Measurements from ENCODE around the gene REPS2. TPM values are rescaled to one million over a fixed set of nuclear protein-coding genes. Genes with fewer than 3 reads are reported as not detected.

Gene REPS2
- total RNA-seq, 2 donors from 2014 or later = 15.8 to 19.7 TPM

DNA sequence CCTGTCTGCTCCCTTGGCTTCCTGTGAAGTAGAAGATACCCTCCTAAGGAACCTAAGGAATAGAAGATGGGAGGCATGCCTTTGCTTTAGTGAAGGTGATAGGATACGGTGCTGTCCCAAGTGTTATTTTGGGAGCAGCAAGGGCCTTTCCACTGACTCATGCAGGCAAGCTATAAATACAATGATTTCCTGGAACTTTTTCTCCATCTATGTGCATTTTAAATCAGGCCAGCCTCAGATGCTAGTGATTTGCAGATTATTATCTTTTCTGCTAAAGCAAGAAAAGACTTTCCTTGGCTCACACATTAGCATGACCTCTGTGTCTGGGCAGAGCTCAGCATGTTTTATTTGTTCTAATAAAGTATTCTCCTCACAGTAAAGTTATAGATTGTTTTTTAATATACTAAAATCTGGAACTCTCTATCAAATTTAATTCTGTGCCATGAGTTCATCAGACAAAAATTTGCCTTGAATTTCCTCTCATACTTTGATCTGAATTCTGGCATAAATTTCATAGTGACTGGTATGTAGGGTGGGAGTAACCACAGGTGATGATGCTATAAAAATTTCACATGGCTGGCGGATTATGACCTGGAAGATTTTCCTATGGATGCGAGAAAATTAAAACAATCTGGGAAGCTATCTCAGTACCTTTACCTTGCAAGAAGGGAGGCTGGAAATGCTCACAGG is 131.7 kb downstream of the REPS2 start:
- no peak for DNase-seq
- ATAC-seq = no peak

DNA sequence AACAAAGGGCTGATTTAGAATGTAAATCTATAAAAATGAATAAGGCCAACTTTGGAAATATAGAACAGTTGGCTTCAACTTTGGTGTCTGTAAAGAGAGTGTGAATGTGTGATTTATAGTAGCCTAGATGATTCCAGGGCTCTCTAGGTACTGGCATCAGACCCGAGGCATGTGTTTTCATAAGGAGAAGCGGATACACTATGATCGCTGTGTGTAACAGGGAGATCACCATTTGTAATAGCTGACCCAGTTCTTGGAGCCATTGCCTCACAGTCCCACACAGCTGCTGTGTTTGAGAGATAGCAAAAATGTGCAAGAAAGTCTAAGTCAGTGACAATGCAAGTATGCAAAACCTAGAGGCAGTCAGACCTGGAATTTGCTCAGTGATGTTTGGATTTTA is 135.1 kb downstream of the REPS2 start:
- no peak for TF ChIP-seq POLR2A (IDR thresholded peaks at IDR 0.05)
- TF ChIP-seq, protein P1, sequence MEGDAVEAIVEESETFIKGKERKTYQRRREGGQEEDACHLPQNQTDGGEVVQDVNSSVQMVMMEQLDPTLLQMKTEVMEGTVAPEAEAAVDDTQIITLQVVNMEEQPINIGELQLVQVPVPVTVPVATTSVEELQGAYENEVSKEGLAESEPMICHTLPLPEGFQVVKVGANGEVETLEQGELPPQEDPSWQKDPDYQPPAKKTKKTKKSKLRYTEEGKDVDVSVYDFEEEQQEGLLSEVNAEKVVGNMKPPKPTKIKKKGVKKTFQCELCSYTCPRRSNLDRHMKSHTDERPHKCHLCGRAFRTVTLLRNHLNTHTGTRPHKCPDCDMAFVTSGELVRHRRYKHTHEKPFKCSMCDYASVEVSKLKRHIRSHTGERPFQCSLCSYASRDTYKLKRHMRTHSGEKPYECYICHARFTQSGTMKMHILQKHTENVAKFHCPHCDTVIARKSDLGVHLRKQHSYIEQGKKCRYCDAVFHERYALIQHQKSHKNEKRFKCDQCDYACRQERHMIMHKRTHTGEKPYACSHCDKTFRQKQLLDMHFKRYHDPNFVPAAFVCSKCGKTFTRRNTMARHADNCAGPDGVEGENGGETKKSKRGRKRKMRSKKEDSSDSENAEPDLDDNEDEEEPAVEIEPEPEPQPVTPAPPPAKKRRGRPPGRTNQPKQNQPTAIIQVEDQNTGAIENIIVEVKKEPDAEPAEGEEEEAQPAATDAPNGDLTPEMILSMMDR (IDR thresholded peaks at IDR 0.05) = no peak
- H3K4me3 ChIP-seq = no peak overlapping the region
- no peaks in the 10 kb centered on the region for H3K9me3 ChIP-seq
- no peaks in the 10 kb centered on the region for H3K4me1 ChIP-seq
- intact Hi-C loops (cut with DNase I) = no loop called here
- no peaks in the 10 kb centered on the region for H3K27me3 ChIP-seq
- H3K27ac ChIP-seq = no peak overlapping the region
- H3K36me3 ChIP-seq (replicated peaks in 1 of 2; ENCODE audit: insufficient read depth in 1 of 2, low read depth in 2 of 2) = no peaks in the 10 kb centered on the region
- ATAC-seq (no peak), DNase-seq (peak in 1 of 4 donors; percentile 2)
- WGBS, 2 donors = 68 to 92% methylated on average over 3 of the region's 3 CpGs

More for the DNA sequence above, 131.7 kb downstream of the REPS2 start:
- 81 to 86% methylated on average over 3 of the region's 3 CpGs for WGBS, 2 donors
- Histone ChIP-seq H3K9me3 (no peaks in the 10 kb centered on the region), H3K4me1 (no peaks in the 10 kb centered on the region), H3K4me3 (no peak overlapping the region), H3K27me3 (no peaks in the 10 kb centered on the region), H3K36me3 (replicated peaks in 1 of 2; ENCODE audit: insufficient read depth in 1 of 2, low read depth in 2 of 2) (no peaks in the 10 kb centered on the region), H3K27ac (no peak overlapping the region)
- TF ChIP-seq POLR2A (IDR thresholded peaks at IDR 0.05) = no peak
- TF ChIP-seq, protein P1 (IDR thresholded peaks at IDR 0.05) = no peak
- intact Hi-C loops (cut with DNase I) = no loop called here

DNA sequence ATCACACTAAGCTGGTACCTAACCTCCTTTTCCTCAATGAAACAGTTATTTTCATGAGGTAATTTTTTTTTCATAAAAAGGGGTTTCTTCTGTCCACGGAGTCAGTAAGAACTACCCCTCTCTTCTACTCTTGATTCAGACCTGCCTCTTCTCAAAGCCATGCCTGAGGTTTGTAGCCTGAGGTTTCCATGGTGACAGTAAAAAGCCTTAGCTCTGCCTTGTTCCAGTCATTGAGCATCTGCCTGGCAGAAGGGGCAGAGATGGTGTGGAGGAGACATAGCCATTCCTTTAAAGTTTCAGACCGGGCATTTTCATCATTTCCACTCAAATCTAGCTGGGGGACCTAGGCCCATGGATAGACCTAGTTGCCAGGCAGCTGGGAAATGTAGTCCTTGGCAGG is 135.5 kb downstream of the REPS2 start:
- no peaks in the 10 kb centered on the region for H3K27me3 ChIP-seq
- no peak overlapping the region for H3K27ac ChIP-seq
- no peak for ATAC-seq
- H3K9me3 ChIP-seq = no peaks in the 10 kb centered on the region
- no peaks in the 10 kb centered on the region for H3K36me3 ChIP-seq (replicated peaks in 1 of 2; ENCODE audit: insufficient read depth in 1 of 2, low read depth in 2 of 2)
- no peak overlapping the region for H3K4me3 ChIP-seq
- DNase-seq = no peak
- intact Hi-C loops (cut with DNase I) = no loop called here
- TF ChIP-seq POLR2A (IDR thresholded peaks at IDR 0.05) = no peak
- TF ChIP-seq, protein P1 (IDR thresholded peaks at IDR 0.05) = no peak
- 81 to 100% methylated on average over 1 to 2 of the region's 2 CpGs for WGBS, 2 donors
- H3K4me1 ChIP-seq = no peaks in the 10 kb centered on the region

DNA sequence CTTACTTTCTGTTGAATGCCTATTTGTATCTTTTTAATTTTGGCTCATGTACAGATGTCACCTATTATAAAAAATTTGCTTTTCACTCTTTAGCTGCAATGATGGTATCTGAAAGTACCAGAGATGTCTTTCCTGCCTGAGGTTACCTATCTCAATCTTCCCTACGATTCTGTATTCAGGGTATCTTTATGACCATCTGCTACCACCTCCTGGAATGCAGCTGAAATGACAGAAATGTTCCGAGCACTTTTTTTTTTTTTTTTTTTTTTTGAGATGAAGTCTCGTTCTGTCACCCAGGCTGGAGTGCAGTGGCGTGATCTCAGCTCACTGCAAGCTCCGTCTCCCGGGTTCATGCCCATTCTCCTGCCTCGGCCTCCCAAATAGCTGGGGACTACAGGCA is 136.4 kb downstream of the REPS2 start:
- no peak for ATAC-seq
- peak in 1 of 4 donors; percentile 2 for DNase-seq
- intact Hi-C loops (cut with DNase I) = no loop called here

More for the DNA sequence above, 136.4 kb downstream of the REPS2 start:
- 43 to 61% methylated on average over 6 to 7 of the region's 7 CpGs for WGBS, 2 donors
- Histone ChIP-seq H3K4me3 (no peak overlapping the region), H3K36me3 (replicated peaks in 1 of 2; ENCODE audit: insufficient read depth in 1 of 2, low read depth in 2 of 2) (no peaks in the 10 kb centered on the region), H3K27ac (no peak overlapping the region), H3K4me1 (no peaks in the 10 kb centered on the region), H3K27me3 (no peaks in the 10 kb centered on the region), H3K9me3 (no peaks in the 10 kb centered on the region)
- TF ChIP-seq POLR2A (IDR thresholded peaks at IDR 0.05) = no peak
- TF ChIP-seq, protein P1 (IDR thresholded peaks at IDR 0.05) = peak in 1 of 7 experiments; percentile 14

All from body of pancreas (tissue), 4 donors.